Measurements from ENCODE around the gene CABLES2.

CABLES2 gene

GRCh38 chr20:62386383-62387218, 20.5 kb downstream of the CABLES2 start, which contains the start of gene RPS21:
RPS21 (plus strand) TSS chr20:62387103; CDS start chr20:62387339, 236 bp downstream.
- peak; percentile 86 for ATAC-seq
- no peak for TF ChIP-seq ZNF565 (CRISPR knock-in tag; conservative IDR thresholded peaks at IDR 0.05; ENCODE audit: low read depth)
- TF ChIP-seq, protein P1, sequence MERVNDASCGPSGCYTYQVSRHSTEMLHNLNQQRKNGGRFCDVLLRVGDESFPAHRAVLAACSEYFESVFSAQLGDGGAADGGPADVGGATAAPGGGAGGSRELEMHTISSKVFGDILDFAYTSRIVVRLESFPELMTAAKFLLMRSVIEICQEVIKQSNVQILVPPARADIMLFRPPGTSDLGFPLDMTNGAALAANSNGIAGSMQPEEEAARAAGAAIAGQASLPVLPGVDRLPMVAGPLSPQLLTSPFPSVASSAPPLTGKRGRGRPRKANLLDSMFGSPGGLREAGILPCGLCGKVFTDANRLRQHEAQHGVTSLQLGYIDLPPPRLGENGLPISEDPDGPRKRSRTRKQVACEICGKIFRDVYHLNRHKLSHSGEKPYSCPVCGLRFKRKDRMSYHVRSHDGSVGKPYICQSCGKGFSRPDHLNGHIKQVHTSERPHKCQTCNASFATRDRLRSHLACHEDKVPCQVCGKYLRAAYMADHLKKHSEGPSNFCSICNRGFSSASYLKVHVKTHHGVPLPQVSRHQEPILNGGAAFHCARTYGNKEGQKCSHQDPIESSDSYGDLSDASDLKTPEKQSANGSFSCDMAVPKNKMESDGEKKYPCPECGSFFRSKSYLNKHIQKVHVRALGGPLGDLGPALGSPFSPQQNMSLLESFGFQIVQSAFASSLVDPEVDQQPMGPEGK (CRISPR knock-in tag; IDR thresholded peaks at IDR 0.05; ENCODE audit: borderline replicate concordance): no peak

- peak; percentile 71 for ATAC-seq
- TF ChIP-seq ARNTL (CRISPR knock-in tag; IDR thresholded peaks at IDR 0.05; ENCODE audit: borderline replicate concordance, low read depth) (no peak), ZNF565 (CRISPR knock-in tag; conservative IDR thresholded peaks at IDR 0.05; ENCODE audit: low read depth) (no peak), ZNF70 (CRISPR knock-in tag; IDR thresholded peaks at IDR 0.05) (no peak), ZNF8 (CRISPR knock-in tag; IDR thresholded peaks at IDR 0.05) (no peak), SNAI2 (CRISPR knock-in tag; IDR thresholded peaks at IDR 0.05) (no peak), ESRRG (CRISPR knock-in tag; IDR thresholded peaks at IDR 0.05) (no peak), PPARA (CRISPR knock-in tag; IDR thresholded peaks at IDR 0.05; ENCODE audit: borderline replicate concordance) (no peak), CREB5 (CRISPR knock-in tag; IDR thresholded peaks at IDR 0.05; ENCODE audit: low read depth) (no peak), RARB (CRISPR knock-in tag; IDR thresholded peaks at IDR 0.05) (no peak), ZFP30 (CRISPR knock-in tag; IDR thresholded peaks at IDR 0.05) (no peak), ISL1 (CRISPR knock-in tag; IDR thresholded peaks at IDR 0.05) (no peak)
- TF ChIP-seq, protein P1 (CRISPR knock-in tag; IDR thresholded peaks at IDR 0.05; ENCODE audit: borderline replicate concordance): no peak
- TF ChIP-seq, protein P2, sequence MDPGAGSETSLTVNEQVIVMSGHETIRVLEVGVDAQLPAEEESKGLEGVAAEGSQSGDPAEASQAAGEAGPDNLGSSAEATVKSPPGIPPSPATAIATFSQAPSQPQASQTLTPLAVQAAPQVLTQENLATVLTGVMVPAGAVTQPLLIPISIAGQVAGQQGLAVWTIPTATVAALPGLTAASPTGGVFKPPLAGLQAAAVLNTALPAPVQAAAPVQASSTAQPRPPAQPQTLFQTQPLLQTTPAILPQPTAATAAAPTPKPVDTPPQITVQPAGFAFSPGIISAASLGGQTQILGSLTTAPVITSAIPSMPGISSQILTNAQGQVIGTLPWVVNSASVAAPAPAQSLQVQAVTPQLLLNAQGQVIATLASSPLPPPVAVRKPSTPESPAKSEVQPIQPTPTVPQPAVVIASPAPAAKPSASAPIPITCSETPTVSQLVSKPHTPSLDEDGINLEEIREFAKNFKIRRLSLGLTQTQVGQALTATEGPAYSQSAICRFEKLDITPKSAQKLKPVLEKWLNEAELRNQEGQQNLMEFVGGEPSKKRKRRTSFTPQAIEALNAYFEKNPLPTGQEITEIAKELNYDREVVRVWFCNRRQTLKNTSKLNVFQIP (CRISPR knock-in tag; IDR thresholded peaks at IDR 0.05; ENCODE audit: borderline replicate concordance, low read depth): no peak
Measured at GRCh38 chr20:62382306-62383198, 24.5 kb downstream of the CABLES2 start.

DNA sequence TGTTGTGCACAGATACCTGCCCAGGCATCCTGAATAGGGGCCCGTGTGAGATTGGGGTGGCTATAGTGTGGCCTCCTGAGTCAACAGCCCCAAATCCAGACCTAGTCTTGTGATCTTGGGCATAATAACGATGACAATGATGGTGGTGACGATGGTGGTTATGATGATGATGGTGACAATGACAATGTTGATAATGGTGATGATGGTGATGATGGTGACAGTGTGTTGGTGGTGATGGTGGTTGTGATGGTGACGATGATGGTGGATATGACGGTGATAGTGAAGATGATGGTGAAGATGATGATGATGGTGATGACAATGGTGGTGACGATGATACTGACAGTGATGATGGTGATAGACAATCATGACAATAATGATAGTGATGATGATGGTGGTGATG, 25.2 kb downstream of the CABLES2 start:
- no peak for ATAC-seq
- TF ChIP-seq ARNTL (CRISPR knock-in tag; IDR thresholded peaks at IDR 0.05; ENCODE audit: borderline replicate concordance, low read depth) (no peak), TCF4 (CRISPR knock-in tag; IDR thresholded peaks at IDR 0.05; ENCODE audit: borderline replicate concordance) (no peak), ZC3H10 (CRISPR knock-in tag; IDR thresholded peaks at IDR 0.05) (no peak), ISL1 (CRISPR knock-in tag; IDR thresholded peaks at IDR 0.05) (no peak), ZFP30 (CRISPR knock-in tag; IDR thresholded peaks at IDR 0.05) (no peak), ZNF8 (CRISPR knock-in tag; IDR thresholded peaks at IDR 0.05) (no peak), ZNF565 (CRISPR knock-in tag; conservative IDR thresholded peaks at IDR 0.05; ENCODE audit: low read depth) (no peak), ZFP3 (CRISPR knock-in tag; IDR thresholded peaks at IDR 0.05) (no peak), ESRRG (CRISPR knock-in tag; IDR thresholded peaks at IDR 0.05) (no peak), TOX (CRISPR knock-in tag; IDR thresholded peaks at IDR 0.05; ENCODE audit: borderline replicate concordance) (no peak), CREB5 (CRISPR knock-in tag; IDR thresholded peaks at IDR 0.05; ENCODE audit: low read depth) (no peak), SNAI2 (CRISPR knock-in tag; IDR thresholded peaks at IDR 0.05) (no peak)
- TF ChIP-seq, protein P3, sequence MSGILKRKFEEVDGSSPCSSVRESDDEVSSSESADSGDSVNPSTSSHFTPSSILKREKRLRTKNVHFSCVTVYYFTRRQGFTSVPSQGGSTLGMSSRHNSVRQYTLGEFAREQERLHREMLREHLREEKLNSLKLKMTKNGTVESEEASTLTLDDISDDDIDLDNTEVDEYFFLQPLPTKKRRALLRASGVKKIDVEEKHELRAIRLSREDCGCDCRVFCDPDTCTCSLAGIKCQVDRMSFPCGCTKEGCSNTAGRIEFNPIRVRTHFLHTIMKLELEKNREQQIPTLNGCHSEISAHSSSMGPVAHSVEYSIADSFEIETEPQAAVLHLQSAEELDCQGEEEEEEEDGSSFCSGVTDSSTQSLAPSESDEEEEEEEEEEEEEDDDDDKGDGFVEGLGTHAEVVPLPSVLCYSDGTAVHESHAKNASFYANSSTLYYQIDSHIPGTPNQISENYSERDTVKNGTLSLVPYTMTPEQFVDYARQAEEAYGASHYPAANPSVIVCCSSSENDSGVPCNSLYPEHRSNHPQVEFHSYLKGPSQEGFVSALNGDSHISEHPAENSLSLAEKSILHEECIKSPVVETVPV (CRISPR knock-in tag; IDR thresholded peaks at IDR 0.05): no peak
- TF ChIP-seq, protein P1 (CRISPR knock-in tag; IDR thresholded peaks at IDR 0.05; ENCODE audit: borderline replicate concordance): no peak
- TF ChIP-seq, protein P2 (CRISPR knock-in tag; IDR thresholded peaks at IDR 0.05; ENCODE audit: borderline replicate concordance, low read depth): no peak

All from SK-N-SH treated with all-trans-retinoic acid at 6 μM for 48 hours (cell line).